AG09309 (cell line): ENCODE measurements around the gene ARHGAP10.
A peak's percentile ranks its signal among the peaks of the same experiment; 100 is the strongest.

ENCODE experiments used
- DNase-seq: peaks from one replicate; pipeline ENCODE4 v3.0.0-alpha.2; 2010; ENCODE audit warnings: low read depth
- H3K4me3 ChIP-seq: 2 replicates; pipeline ENCODE4 v1.5.1; 2011; ENCODE audit warnings: mild to moderate bottlenecking, low read depth, low read length, moderate library complexity; ENCODE audit not compliant: control insufficient read depth
- TF ChIP-seq, protein P1 (sequence below): IDR thresholded peaks from 2 replicates; pipeline ENCODE4 v1.5.1; 2011; ENCODE audit warnings: mild to moderate bottlenecking, low read depth, low read length, inconsistent platforms; ENCODE audit not compliant: insufficient read depth, control insufficient read depth; ENCODE audit errors: missing control alignments

Gene ARHGAP10

DNA sequence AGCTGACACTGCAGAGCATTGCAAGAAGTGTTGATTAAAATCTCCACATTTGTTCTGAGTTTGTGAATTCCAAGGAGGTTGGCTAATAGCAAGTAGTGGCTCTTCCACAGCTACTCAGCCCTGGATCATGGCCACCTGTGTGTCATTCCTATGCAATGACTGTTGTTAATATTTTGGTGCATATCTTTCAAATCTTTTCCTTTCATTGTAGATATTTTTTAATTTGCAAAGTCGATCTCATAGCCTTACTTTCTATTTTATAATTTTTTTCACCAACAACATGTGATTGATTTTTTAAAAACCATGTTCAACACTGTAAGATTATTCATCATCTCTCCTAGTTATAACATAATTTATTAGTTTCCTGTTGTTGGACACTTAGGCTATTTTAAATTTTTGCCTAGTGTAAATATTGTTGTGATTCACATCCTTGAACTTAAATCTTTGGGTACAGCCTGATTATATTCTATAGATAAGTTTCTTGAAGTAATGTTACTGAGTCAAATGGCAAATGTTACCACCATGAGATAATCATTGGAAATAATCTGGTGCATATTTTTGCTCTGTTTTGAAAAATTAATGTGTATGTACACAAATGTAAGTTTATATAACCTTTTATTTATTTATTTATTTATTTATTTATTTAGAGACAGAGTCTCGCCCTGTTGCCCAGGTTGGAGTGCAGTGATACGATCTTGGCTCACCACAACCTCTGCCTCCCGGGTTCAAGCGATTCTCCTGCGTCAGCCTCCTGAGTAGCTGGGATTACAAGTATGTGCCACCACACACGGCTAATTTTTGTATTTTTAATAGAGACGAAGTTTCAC lies 17.1 kb upstream of the ARHGAP10 start:
- no peak overlapping the region for H3K4me3 ChIP-seq
- peak; percentile 62 for DNase-seq
- TF ChIP-seq, protein P1, sequence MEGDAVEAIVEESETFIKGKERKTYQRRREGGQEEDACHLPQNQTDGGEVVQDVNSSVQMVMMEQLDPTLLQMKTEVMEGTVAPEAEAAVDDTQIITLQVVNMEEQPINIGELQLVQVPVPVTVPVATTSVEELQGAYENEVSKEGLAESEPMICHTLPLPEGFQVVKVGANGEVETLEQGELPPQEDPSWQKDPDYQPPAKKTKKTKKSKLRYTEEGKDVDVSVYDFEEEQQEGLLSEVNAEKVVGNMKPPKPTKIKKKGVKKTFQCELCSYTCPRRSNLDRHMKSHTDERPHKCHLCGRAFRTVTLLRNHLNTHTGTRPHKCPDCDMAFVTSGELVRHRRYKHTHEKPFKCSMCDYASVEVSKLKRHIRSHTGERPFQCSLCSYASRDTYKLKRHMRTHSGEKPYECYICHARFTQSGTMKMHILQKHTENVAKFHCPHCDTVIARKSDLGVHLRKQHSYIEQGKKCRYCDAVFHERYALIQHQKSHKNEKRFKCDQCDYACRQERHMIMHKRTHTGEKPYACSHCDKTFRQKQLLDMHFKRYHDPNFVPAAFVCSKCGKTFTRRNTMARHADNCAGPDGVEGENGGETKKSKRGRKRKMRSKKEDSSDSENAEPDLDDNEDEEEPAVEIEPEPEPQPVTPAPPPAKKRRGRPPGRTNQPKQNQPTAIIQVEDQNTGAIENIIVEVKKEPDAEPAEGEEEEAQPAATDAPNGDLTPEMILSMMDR = no peak

DNA sequence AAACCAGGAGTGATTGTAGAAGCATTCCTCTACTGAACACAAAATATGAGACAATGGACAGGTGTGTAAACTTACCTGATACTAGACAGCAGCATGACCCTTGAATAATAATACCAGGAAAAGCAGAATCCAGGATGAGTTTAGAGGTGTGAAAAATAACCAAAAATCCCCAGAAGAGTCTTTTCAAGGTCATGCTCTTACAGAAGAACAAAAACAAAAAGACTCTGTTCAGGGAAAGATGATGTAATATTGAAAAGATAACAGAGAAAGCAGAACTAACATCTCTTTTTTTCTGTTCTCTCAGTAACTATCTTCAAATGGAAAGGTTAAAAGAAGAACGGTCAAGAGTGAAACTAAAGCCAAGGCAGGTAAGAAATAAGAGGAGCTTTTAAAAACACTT lies 14.0 kb upstream of the ARHGAP10 start:
- H3K4me3 ChIP-seq = no peak overlapping the region
- TF ChIP-seq, protein P1 = no peak
- no peak for DNase-seq

DNA sequence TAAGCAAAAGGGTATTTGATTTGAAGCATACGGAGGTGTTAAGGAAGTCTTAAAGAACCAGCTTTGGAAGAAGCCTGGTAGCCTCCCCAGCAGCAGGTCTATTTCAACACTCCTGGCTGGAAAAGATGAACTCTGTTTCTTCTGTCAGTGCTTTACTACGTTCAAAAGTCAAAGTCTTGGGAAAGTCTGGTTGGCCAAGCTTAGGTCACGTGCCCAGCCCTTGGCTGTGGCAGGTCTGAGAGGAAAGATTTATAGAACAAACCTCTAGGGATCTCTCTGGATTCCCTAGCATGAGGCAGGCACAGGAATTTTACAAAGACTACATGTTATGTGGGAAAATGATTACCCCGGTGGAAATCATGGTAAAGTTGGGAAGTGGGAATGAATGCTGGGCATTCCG lies 8.6 kb upstream of the ARHGAP10 start:
- TF ChIP-seq, protein P1 = no peak
- no peak for DNase-seq
- H3K4me3 ChIP-seq = no peak overlapping the region

DNA sequence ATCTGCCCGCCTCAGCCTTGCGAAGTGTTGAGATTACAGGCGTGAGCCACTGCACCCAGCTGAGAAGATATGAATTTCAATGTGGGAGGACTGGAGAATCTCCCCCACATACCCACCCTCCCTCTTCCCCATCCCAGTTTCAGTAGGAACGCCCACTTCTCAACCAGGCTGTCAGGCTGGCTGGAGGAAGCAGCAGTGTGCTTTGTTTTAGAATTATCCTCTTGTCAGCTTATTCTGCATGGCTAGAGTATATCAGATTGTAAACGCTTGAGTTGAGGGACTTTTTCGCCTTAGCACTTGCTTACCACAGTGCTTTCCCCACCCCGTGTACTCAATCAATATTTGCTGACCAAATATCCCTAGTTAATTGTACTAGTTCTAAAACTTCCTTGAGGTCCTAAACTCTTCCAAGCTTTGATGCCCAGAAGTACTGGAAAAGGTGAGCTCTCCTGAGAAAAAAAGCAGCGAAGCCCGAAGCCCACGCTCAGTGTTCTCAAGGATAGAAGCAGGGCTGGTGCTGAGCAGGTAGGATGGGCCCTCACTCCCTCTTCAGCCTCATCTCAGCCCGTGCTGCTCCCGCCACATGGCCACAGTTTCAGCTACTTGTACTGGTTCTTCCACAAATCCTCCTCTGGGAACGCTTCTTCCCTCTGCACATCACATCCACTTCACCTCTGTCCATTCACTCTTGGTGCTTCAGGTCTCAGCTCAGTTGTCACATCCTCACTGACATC lies 7.3 kb upstream of the ARHGAP10 start:
- DNase-seq = no peak
- H3K4me3 ChIP-seq = no peak overlapping the region
- TF ChIP-seq, protein P1 = no peak

DNA sequence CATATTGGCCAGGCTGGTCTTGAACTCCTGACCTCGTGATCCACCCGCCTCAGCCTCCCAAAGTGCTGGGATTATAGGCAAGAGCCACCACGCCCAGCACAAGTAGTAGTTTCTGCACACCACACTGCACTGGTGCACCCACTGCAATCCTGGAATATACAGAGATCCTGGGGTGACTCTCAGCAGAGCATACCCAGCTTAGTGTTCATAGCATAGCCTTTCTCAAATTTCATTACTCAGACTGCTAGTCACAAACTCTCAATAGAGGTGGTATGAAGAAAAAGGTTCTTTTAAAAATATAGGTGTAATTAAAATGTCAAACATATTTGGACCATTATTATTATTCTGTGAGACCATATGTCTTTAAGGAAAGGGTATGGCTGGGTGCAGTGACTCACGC lies 6.2 kb upstream of the ARHGAP10 start:
- H3K4me3 ChIP-seq = no peak overlapping the region
- DNase-seq = no peak
- TF ChIP-seq, protein P1 = no peak

DNA sequence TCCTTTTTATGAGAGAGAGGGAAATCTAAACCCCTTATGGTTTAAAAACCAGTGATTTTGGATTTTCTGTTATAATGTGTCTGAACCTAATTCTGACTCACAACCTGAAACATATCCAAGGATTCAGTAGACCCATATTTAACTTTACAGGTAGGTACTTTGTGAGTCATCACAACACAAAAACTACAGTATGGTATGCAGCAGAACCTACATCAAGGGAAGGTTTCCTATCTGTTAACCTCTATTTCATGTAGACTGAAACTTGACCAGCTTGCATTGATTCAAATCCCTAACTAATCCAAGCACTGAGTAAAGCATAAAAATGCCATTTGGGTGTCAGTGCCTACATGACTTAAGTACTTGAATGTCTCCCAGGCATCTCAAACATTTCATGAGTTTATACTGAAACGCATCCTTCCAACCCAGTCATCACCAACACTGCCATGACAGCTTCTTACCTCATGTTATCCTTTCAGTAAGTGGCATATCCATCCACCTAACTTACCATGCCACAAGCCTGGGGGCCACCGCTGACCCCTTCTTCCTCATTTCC lies 4.3 kb upstream of the ARHGAP10 start:
- DNase-seq = no peak
- TF ChIP-seq, protein P1 = no peak
- H3K4me3 ChIP-seq = no peak overlapping the region
